Naive B cell (primary cell): Measurements from ENCODE around the gene MYO18A. TPM values are rescaled to one million over a fixed set of nuclear protein-coding genes. Genes with fewer than 3 reads are reported as not detected.

Experiments used
- ATAC-seq, 2 donors: fragments of 150-1000 bp; cut with Tn5 transposase; 2 replicates each; pipeline ENCODE4 v1.10.0; 2021; ENCODE audit warnings: low read depth in 2 of 2, mild to moderate bottlenecking in 2 of 2, moderate library complexity in 2 of 2
- DNase-seq: peaks from one replicate; pipeline ENCODE4 v3.0.0; 2022
- H3K27ac Mint-ChIP-seq, 6 donors: one replicate each; pipeline ENCODE4 v1.8.0; 2020 to 2022; ENCODE audit warnings: mild to moderate bottlenecking in 6 of 6, mixed read lengths in 6 of 6, moderate library complexity in 5 of 6, inconsistent platforms in 2 of 6
- H3K27me3 Mint-ChIP-seq, 3 donors: one replicate each; pipeline ENCODE4 v1.8.0; 2021 to 2022; ENCODE audit warnings: mixed read lengths in 3 of 3, mild to moderate bottlenecking in 1 of 3
- H3K36me3 Mint-ChIP-seq, 2 donors: one replicate each; pipeline ENCODE4 v1.8.0; 2020 to 2022; ENCODE audit warnings: mixed read lengths in 2 of 2, inconsistent platforms in 1 of 2, mild to moderate bottlenecking in 1 of 2
- H3K4me1 Mint-ChIP-seq, 3 donors: one replicate each; pipeline ENCODE4 v1.8.0; 2020 to 2022; ENCODE audit warnings: mixed read lengths in 3 of 3, inconsistent platforms in 1 of 3, mild to moderate bottlenecking in 1 of 3, moderate library complexity in 1 of 3
- H3K4me3 Mint-ChIP-seq, 8 donors: one replicate each; pipeline ENCODE4 v1.8.0; 2020 to 2022; ENCODE audit warnings: mild to moderate bottlenecking in 8 of 8, mixed read lengths in 8 of 8, moderate library complexity in 8 of 8, inconsistent platforms in 2 of 8
- H3K9me3 Mint-ChIP-seq, 7 donors: one replicate each; pipeline ENCODE4 v1.8.0; 2020 to 2022; ENCODE audit warnings: mixed read lengths in 7 of 7, mild to moderate bottlenecking in 5 of 7, inconsistent platforms in 2 of 7, moderate library complexity in 1 of 7
- polyA plus RNA-seq, 6 donors: library from polyadenylated mRNA; unstranded; fragments of 300-500 nt; fragmentation: Illumina TruSeq; gene quantifications; one replicate each; pipeline ENCODE4 v1.2.3, GENCODE V29; 2021; ENCODE audit warnings: low read depth in 6 of 6

Gene MYO18A
- polyA plus RNA-seq, 6 donors from 2014 or later, result 5.1 to 51.6 (median 17.0) TPM

- Mint-ChIP-seq H3K4me1 (no peaks in the 10 kb centered on the region), H3K27ac (no peak overlapping the region), H3K9me3 (no peaks in the 10 kb centered on the region), H3K36me3 (no peaks in the 10 kb centered on the region), H3K4me3 (no peak overlapping the region), H3K27me3 (peaks cover 0 to 4% (median 0%) of the 10 kb centered on the region in 3 donors)
- DNase-seq (no peak), ATAC-seq (no peak)
These were observed 12.7 kb downstream of the MYO18A start for GRCh38 chr17:29167393-29168078.

GRCh38 chr17:29166507-29166887 is 13.7 kb downstream of the MYO18A start:
- H3K4me1 Mint-ChIP-seq, result no peaks in the 10 kb centered on the region
- no peak overlapping the region for H3K4me3 Mint-ChIP-seq
- H3K27me3 Mint-ChIP-seq, result peaks cover 0 to 4% (median 0%) of the 10 kb centered on the region in 3 donors
- DNase-seq (no peak), ATAC-seq (no peak)
- H3K9me3 Mint-ChIP-seq, result no peaks in the 10 kb centered on the region
- H3K36me3 Mint-ChIP-seq, result no peaks in the 10 kb centered on the region
- no peak overlapping the region for H3K27ac Mint-ChIP-seq

- no peak for ATAC-seq
- Mint-ChIP-seq H3K4me3 (peak overlapping the region in 1 of 8 donors; percentile 42), H3K27ac (no peak overlapping the region), H3K4me1 (no peaks in the 10 kb centered on the region), H3K27me3 (peaks cover 0 to 4% (median 0%) of the 10 kb centered on the region in 3 donors), H3K9me3 (no peaks in the 10 kb centered on the region), H3K36me3 (no peaks in the 10 kb centered on the region)
- no peak for DNase-seq
These were observed 14.2 kb downstream of the MYO18A start for GRCh38 chr17:29165800-29166506.

GRCh38 chr17:29165261-29165660 is 14.9 kb downstream of the MYO18A start:
- no peaks in the 10 kb centered on the region for H3K4me1 Mint-ChIP-seq
- H3K9me3 Mint-ChIP-seq, result no peaks in the 10 kb centered on the region
- no peaks in the 10 kb centered on the region for H3K36me3 Mint-ChIP-seq
- no peak overlapping the region for H3K27ac Mint-ChIP-seq
- no peaks in the 10 kb centered on the region for H3K27me3 Mint-ChIP-seq
- ATAC-seq (no peak), DNase-seq (no peak)
- H3K4me3 Mint-ChIP-seq, result no peak overlapping the region

GRCh38 chr17:29163563-29163962 is 16.6 kb downstream of the MYO18A start:
- no peaks in the 10 kb centered on the region for H3K36me3 Mint-ChIP-seq
- no peak overlapping the region for H3K4me3 Mint-ChIP-seq
- DNase-seq (no peak), ATAC-seq (no peak)
- no peaks in the 10 kb centered on the region for H3K4me1 Mint-ChIP-seq
- H3K9me3 Mint-ChIP-seq, result no peaks in the 10 kb centered on the region
- H3K27ac Mint-ChIP-seq, result peak overlapping the region in 1 of 6 donors; percentile 72
- H3K27me3 Mint-ChIP-seq, result no peaks in the 10 kb centered on the region

GRCh38 chr17:29162909-29163341 is 17.3 kb downstream of the MYO18A start:
- no peak overlapping the region for H3K27ac Mint-ChIP-seq
- ATAC-seq (no peak), DNase-seq (no peak)
- H3K27me3 Mint-ChIP-seq, result no peaks in the 10 kb centered on the region
- no peaks in the 10 kb centered on the region for H3K4me1 Mint-ChIP-seq
- H3K9me3 Mint-ChIP-seq, result no peaks in the 10 kb centered on the region
- H3K4me3 Mint-ChIP-seq, result no peak overlapping the region
- H3K36me3 Mint-ChIP-seq, result no peaks in the 10 kb centered on the region

- no peaks in the 10 kb centered on the region for H3K9me3 Mint-ChIP-seq
- H3K36me3 Mint-ChIP-seq, result no peaks in the 10 kb centered on the region
- no peak for ATAC-seq
- no peaks in the 10 kb centered on the region for H3K4me1 Mint-ChIP-seq
- no peak overlapping the region for H3K27ac Mint-ChIP-seq
- H3K4me3 Mint-ChIP-seq, result no peak overlapping the region
- no peaks in the 10 kb centered on the region for H3K27me3 Mint-ChIP-seq
- DNase-seq, result no peak
These were observed 17.9 kb downstream of the MYO18A start for GRCh38 chr17:29162082-29162908.

GRCh38 chr17:29160253-29160652 is 19.9 kb downstream of the MYO18A start:
- ATAC-seq, result no peak
- peaks cover 0 to 2% (median 0%) of the 10 kb centered on the region in 3 donors for H3K4me1 Mint-ChIP-seq
- no peaks in the 10 kb centered on the region for H3K9me3 Mint-ChIP-seq
- H3K27me3 Mint-ChIP-seq, result no peaks in the 10 kb centered on the region
- H3K36me3 Mint-ChIP-seq, result no peaks in the 10 kb centered on the region
- H3K27ac Mint-ChIP-seq, result no peak overlapping the region
- DNase-seq, result no peak
- H3K4me3 Mint-ChIP-seq, result no peak overlapping the region

- no peak for DNase-seq
- peaks cover 0 to 7% (median 0%) of the 10 kb centered on the region in 3 donors for H3K27me3 Mint-ChIP-seq
- no peak overlapping the region for H3K4me3 Mint-ChIP-seq
- no peaks in the 10 kb centered on the region for H3K36me3 Mint-ChIP-seq
- peak overlapping the region in 1 of 6 donors; percentile 93 for H3K27ac Mint-ChIP-seq
- no peaks in the 10 kb centered on the region for H3K9me3 Mint-ChIP-seq
- no peak for ATAC-seq
- peaks cover 0 to 5% (median 0%) of the 10 kb centered on the region in 3 donors for H3K4me1 Mint-ChIP-seq
These were observed 20.8 kb downstream of the MYO18A start for GRCh38 chr17:29159306-29159860.

GRCh38 chr17:29158488-29159275 is 21.5 kb downstream of the MYO18A start:
- Mint-ChIP-seq H3K36me3 (no peaks in the 10 kb centered on the region), H3K9me3 (no peaks in the 10 kb centered on the region), H3K4me3 (no peak overlapping the region), H3K27ac (peak overlapping the region in 2 of 6 donors; percentile 57 to 93), H3K4me1 (peaks cover 0 to 5% (median 0%) of the 10 kb centered on the region in 3 donors), H3K27me3 (peaks cover 0 to 7% (median 0%) of the 10 kb centered on the region in 3 donors)
- DNase-seq (no peak), ATAC-seq (no peak)

- ATAC-seq, result no peak
- H3K4me1 Mint-ChIP-seq, result peaks cover 0 to 5% (median 0%) of the 10 kb centered on the region in 3 donors
- H3K27me3 Mint-ChIP-seq, result peaks cover 0 to 7% (median 0%) of the 10 kb centered on the region in 3 donors
- no peak overlapping the region for H3K27ac Mint-ChIP-seq
- no peaks in the 10 kb centered on the region for H3K36me3 Mint-ChIP-seq
- no peak for DNase-seq
- no peak overlapping the region for H3K4me3 Mint-ChIP-seq
- no peaks in the 10 kb centered on the region for H3K9me3 Mint-ChIP-seq
These were observed 22.1 kb downstream of the MYO18A start for GRCh38 chr17:29158096-29158487.

GRCh38 chr17:29157310-29157709 is 22.9 kb downstream of the MYO18A start:
- peak overlapping the region in 1 of 8 donors; percentile 43 for H3K4me3 Mint-ChIP-seq
- no peak for ATAC-seq
- peaks cover 0 to 7% (median 0%) of the 10 kb centered on the region in 3 donors for H3K27me3 Mint-ChIP-seq
- no peak overlapping the region for H3K27ac Mint-ChIP-seq
- H3K4me1 Mint-ChIP-seq, result peaks cover 0 to 5% (median 0%) of the 10 kb centered on the region in 3 donors
- no peaks in the 10 kb centered on the region for H3K36me3 Mint-ChIP-seq
- H3K9me3 Mint-ChIP-seq, result no peaks in the 10 kb centered on the region
- no peak for DNase-seq

- Mint-ChIP-seq H3K4me1 (peaks cover 0 to 5% (median 0%) of the 10 kb centered on the region in 3 donors), H3K36me3 (no peaks in the 10 kb centered on the region), H3K9me3 (no peaks in the 10 kb centered on the region), H3K4me3 (no peak overlapping the region), H3K27ac (no peak overlapping the region), H3K27me3 (peaks cover 0 to 7% (median 0%) of the 10 kb centered on the region in 3 donors)
- DNase-seq, result no peak
- ATAC-seq, result no peak
These were observed 23.4 kb downstream of the MYO18A start for GRCh38 chr17:29156781-29157180.
